A549 (cell line): Measurements from ENCODE around the gene ZMIZ2. TPM values are rescaled to one million over a fixed set of nuclear protein-coding genes. Genes with fewer than 3 reads are reported as not detected.

Source experiments
- ATAC-seq, 2 experiments: fragments of 200-7000 bp in 1 of 2; fragments of >200 bp in 1 of 2; cut with Nextera tagmentation in 1 of 2; cut with Tn5 transposase in 1 of 2; 3 replicates each; pipeline versions ENCODE4 v1.8.0 to v1.9.1; 2018 to 2020; ENCODE audit warnings: mild to moderate bottlenecking in 1 of 2, moderate library complexity in 1 of 2
- CTCF ChIA-PET: fragments of 300-600 bp; sonication (Branson Sonifier 250); formaldehyde crosslinking; extraction: SDS; loops from one replicate; lab custom pipeline; 2021; ENCODE audit warnings: antibody characterized with exemption, inconsistent platforms; lab: Yijun Ruan, JAX
- POLR2A ChIA-PET: fragments of 350-600 bp; formaldehyde crosslinking; extraction: SDS; loops from one replicate; lab custom pipeline; 2021; ENCODE audit warnings: antibody characterized with exemption, inconsistent platforms; lab: Yijun Ruan, JAX
- DNase-seq, 2 experiments: peaks; one replicate each; pipeline versions ENCODE4 v3.0.0 to v3.0.0-alpha.2; 2011 to 2016; ENCODE audit warnings: low read depth in 1 of 2, low spot score in 1 of 2
- FAIRE-seq: peaks from 2 replicates; lab custom pipeline; 2011; peaks lifted over from hg19 to GRCh38; lab: Jason Lieb, UNC
- H3K27ac ChIP-seq, 2 experiments: fragments of >200 bp; sonication (Bioruptor Twin); formaldehyde crosslinking; 3 replicates each; pipeline ENCODE4 v1.5.1; 2016 to 2017
- H3K4me1 ChIP-seq: fragments of >200 bp; sonication (Bioruptor Twin); formaldehyde crosslinking; 3 replicates; pipeline ENCODE4 v1.6.1; 2016
- H3K4me2 ChIP-seq: fragments of >200 bp; sonication (Bioruptor Twin); formaldehyde crosslinking; 3 replicates; pipeline ENCODE4 v1.6.1; 2016
- H3K4me3 ChIP-seq: fragments of >200 bp; sonication (Bioruptor Twin); formaldehyde crosslinking; 3 replicates; pipeline ENCODE4 v1.5.1; 2016
- H3K9me3 ChIP-seq: fragments of >200 bp; sonication (Bioruptor Twin); formaldehyde crosslinking; 3 replicates; pipeline ENCODE4 v1.6.1; 2016
- BHLHE40 ChIP-seq: IDR thresholded peaks from 2 replicates; pipeline ENCODE4 v1.6.1; 2012; ENCODE audit warnings: low read depth, low read length, inconsistent platforms
- CBX2 ChIP-seq: fragments of 200-600 bp; sonication (generic); IDR thresholded peaks from 2 replicates; pipeline ENCODE4 v1.6.1; 2016; ENCODE audit warnings: low read depth, mild to moderate bottlenecking, borderline replicate concordance
- CBX8 ChIP-seq: fragments of 200-600 bp; sonication (generic); IDR thresholded peaks from 2 replicates; pipeline ENCODE4 v1.6.1; 2016
- CEBPB ChIP-seq, 2 experiments: fragments of >200 bp in 1 of 2; sonication (Bioruptor Twin) in 1 of 2; formaldehyde crosslinking in 1 of 2; IDR thresholded peaks; 2 replicates each; pipeline ENCODE4 v1.6.1; 2012 to 2016
- CHD2 ChIP-seq: fragments of 150-350 bp; IDR thresholded peaks from 2 replicates; pipeline ENCODE4 v1.6.1; 2014; ENCODE audit warnings: low read length; ENCODE audit not compliant: partially characterized antibody
- EHF ChIP-seq: fragments of 250-450 bp; sonication (Bioruptor Pico); IDR thresholded peaks from 2 replicates; pipeline ENCODE4 v1.5.0; 2020; ENCODE audit warnings: mild to moderate bottlenecking
- FOSL2 ChIP-seq, 2 experiments: fragments of 450-650 bp in 1 of 2; fragments of >200 bp in 1 of 2; sonication (Bioruptor Twin) in 1 of 2; formaldehyde crosslinking; IDR thresholded peaks; 2 replicates each; pipeline versions ENCODE4 v1.5.0 to v1.6.1; 2016 to 2020; ENCODE audit warnings: mild to moderate bottlenecking in 1 of 2, moderate library complexity in 1 of 2
- HEYL ChIP-seq: fragments of 250-450 bp; sonication (Bioruptor Pico); IDR thresholded peaks from 2 replicates; pipeline ENCODE4 v1.8.0; 2021; ENCODE audit warnings: mild to moderate bottlenecking, moderate library complexity
- HMGXB4 ChIP-seq: fragments of 250-450 bp; sonication (Bioruptor Pico); IDR thresholded peaks from 2 replicates; pipeline ENCODE4 v1.5.0; 2021; ENCODE audit warnings: mild to moderate bottlenecking, moderate library complexity, borderline replicate concordance
- HOXB5 ChIP-seq: fragments of 250-450 bp; sonication (Bioruptor Pico); IDR thresholded peaks from 2 replicates; pipeline ENCODE4 v1.5.0; 2020; ENCODE audit warnings: mild to moderate bottlenecking, moderate library complexity
- JUNB ChIP-seq: fragments of >200 bp; sonication (Bioruptor Twin); formaldehyde crosslinking; IDR thresholded peaks from 2 replicates; pipeline ENCODE4 v1.6.1; 2016
- KDM5A ChIP-seq: fragments of 200-600 bp; sonication (generic); IDR thresholded peaks from 2 replicates; pipeline ENCODE4 v1.6.1; 2016; ENCODE audit warnings: antibody characterized with exemption, mild to moderate bottlenecking
- MAFK ChIP-seq: fragments of 450-650 bp; IDR thresholded peaks from 2 replicates; pipeline ENCODE4 v1.6.1; 2014; ENCODE audit not compliant: partially characterized antibody
- NPAS2 ChIP-seq: fragments of 250-450 bp; sonication (Bioruptor Pico); IDR thresholded peaks from 2 replicates; pipeline ENCODE4 v1.8.0; 2022; ENCODE audit warnings: mild to moderate bottlenecking, moderate library complexity, borderline replicate concordance
- PHF8 ChIP-seq: fragments of 200-600 bp; sonication (generic); IDR thresholded peaks from 2 replicates; pipeline ENCODE4 v1.6.1; 2016; ENCODE audit warnings: low read depth, mild to moderate bottlenecking, antibody characterized with exemption, moderate library complexity, borderline replicate concordance
- POLR2A ChIP-seq: IDR thresholded peaks from 2 replicates; pipeline ENCODE4 v1.6.1; 2012; ENCODE audit warnings: mild to moderate bottlenecking, low read length
- POLR2AphosphoS2 ChIP-seq: conservative IDR thresholded peaks from 2 replicates; pipeline ENCODE4 v1.6.1; 2012; ENCODE audit warnings: low read length, improper control_type of control experiment, inconsistent platforms
- RAD21 ChIP-seq, 2 experiments: fragments of >200 bp in 1 of 2; sonication (Bioruptor Twin) in 1 of 2; formaldehyde crosslinking in 1 of 2; IDR thresholded peaks in 1 of 2; conservative IDR thresholded peaks in 1 of 2; 2 replicates in 1 of 2; 3 replicates in 1 of 2; pipeline ENCODE4 v1.6.1; 2012 to 2018; ENCODE audit warnings: inconsistent platforms in 1 of 2
- RARB ChIP-seq: fragments of 250-450 bp; sonication (Bioruptor Pico); IDR thresholded peaks from 2 replicates; pipeline ENCODE4 v1.8.0; 2021; ENCODE audit warnings: mild to moderate bottlenecking, moderate library complexity
- RNF2 ChIP-seq: fragments of 200-600 bp; sonication (generic); IDR thresholded peaks from 2 replicates; pipeline ENCODE4 v1.6.1; 2016; ENCODE audit warnings: low read depth, mild to moderate bottlenecking, antibody characterized with exemption, moderate library complexity, borderline replicate concordance
- SMC3 ChIP-seq: fragments of >200 bp; sonication (Bioruptor Twin); formaldehyde crosslinking; IDR thresholded peaks from 3 replicates; pipeline ENCODE4 v1.6.1; 2018; ENCODE audit warnings: inconsistent platforms
- SREBF2 ChIP-seq: fragments of 450-650 bp; IDR thresholded peaks from 2 replicates; pipeline ENCODE4 v1.6.1; 2014; ENCODE audit warnings: mild to moderate bottlenecking, moderate library complexity
- ZC3H11A ChIP-seq: fragments of 450-650 bp; IDR thresholded peaks from 2 replicates; pipeline ENCODE4 v1.6.1; 2014; ENCODE audit warnings: antibody characterized with exemption, mild to moderate bottlenecking
- ZNF302 ChIP-seq: fragments of 250-450 bp; sonication (Bioruptor Pico); IDR thresholded peaks from 2 replicates; pipeline ENCODE4 v1.9.0; 2021; ENCODE audit warnings: inconsistent platforms, mild to moderate bottlenecking, moderate library complexity
- ZSCAN20 ChIP-seq: fragments of 250-450 bp; sonication (Bioruptor Pico); IDR thresholded peaks from 2 replicates; pipeline ENCODE4 v1.8.0; 2022; ENCODE audit warnings: mild to moderate bottlenecking, moderate library complexity
- WGBS: methylation state at CpG from one replicate; pipeline ENCODE4 v1.1.6; 2017; ENCODE audit errors: missing lambda C conversion rate; 5-methylcytosine and 5-hydroxymethylcytosine counted together
- polyA plus RNA-seq, 4 experiments: library from polyadenylated mRNA; depleted of rRNA in 3 of 4; stranded (reverse); fragments of >200 nt; fragmentation: RNase III in 1 of 4; extraction: RNeasy Plus Mini Kit Qiagen cat#74134 plus additional on column Dnase treatment in 1 of 4; gene quantifications; 2 replicates in 3 of 4; 3 replicates in 1 of 4; pipeline ENCODE4 v1.2.3, GENCODE V29; 2011 to 2017

ZMIZ2 gene
- polyA plus RNA-seq, 2 of the 4 experiments (the other 2 are of a cell fraction) = 4.3 to 21.7 TPM

- WGBS = 90% methylated on average over 2 of the region's 2 CpGs
- Histone ChIP-seq H3K4me3 (peak overlapping the region; percentile 98; the same call in 1 of the 3 replicates), H3K4me1 (peaks cover 32% of the 10 kb centered on the region), H3K4me2 (peak overlapping the region; percentile 84), H3K9me3 (no peaks in the 10 kb centered on the region), H3K27ac (no peak overlapping the region; a peak in 1 of 6 replicates)
- DNase-seq (no peak), FAIRE-seq (no peak), ATAC-seq (no peak)
- ChIA-PET CTCF (interaction anchor here (1.4 to 3.5 kb wide), 4 partner anchors 14 to 162 kb away, joined by 3 to 11 read pairs (median 5); partner anchors contain the start of genes H2AZ2 and OGDH), POLR2A (interaction anchor here (1.1 to 1.9 kb wide), 3 partner anchors 97 to 144 kb away, joined by 3 to 6 read pairs (median 6); partner anchors contain the start of gene OGDH)
- no peak for TF ChIP-seq CEBPB (IDR thresholded peaks at IDR 0.05)
- TF ChIP-seq CBX8 = no peak
- TF ChIP-seq PHF8 = no peak
- no peak for TF ChIP-seq FOSL2 (IDR thresholded peaks at IDR 0.05)
- no peak for TF ChIP-seq FOSL2 (CRISPR knock-in tag; IDR thresholded peaks at IDR 0.05)
- TF ChIP-seq ZNF302 (CRISPR knock-in tag) = no peak
- no peak for TF ChIP-seq POLR2A
- TF ChIP-seq CHD2 = no peak
- TF ChIP-seq SREBF2 = no peak
- TF ChIP-seq KDM5A = no peak
- TF ChIP-seq ZSCAN20 = no peak
- TF ChIP-seq BHLHE40 = no peak
- no peak for TF ChIP-seq RAD21 (conservative IDR thresholded peaks at IDR 0.05 in 1 of 2, IDR thresholded peaks at IDR 0.05 in 1 of 2)
- no peak for TF ChIP-seq CBX2
- TF ChIP-seq HEYL = no peak
Observed at GRCh38 chr7:44749992-44750391, 1.3 kb downstream of the ZMIZ2 start.

GRCh38 chr7:44750424-44750823, 1.8 kb downstream of the ZMIZ2 start:
- DNase-seq (no peak), FAIRE-seq (no peak), ATAC-seq (no peak)
- Histone ChIP-seq H3K4me3 (no peak overlapping the region), H3K27ac (no peak overlapping the region), H3K4me1 (peaks cover 32% of the 10 kb centered on the region), H3K9me3 (no peaks in the 10 kb centered on the region), H3K4me2 (peak overlapping the region; percentile 84; the same call in 2 of the 3 replicates)
- WGBS = 87% methylated on average over 3 of the region's 3 CpGs
- TF ChIP-seq ZSCAN20 = no peak
- no peak for TF ChIP-seq ZC3H11A
- TF ChIP-seq CEBPB (IDR thresholded peaks at IDR 0.05) = no peak
- TF ChIP-seq HMGXB4 (CRISPR knock-in tag) = no peak
- no peak for TF ChIP-seq SREBF2
- TF ChIP-seq NPAS2 (CRISPR knock-in tag) = no peak
- no peak for TF ChIP-seq EHF
- TF ChIP-seq RARB (CRISPR knock-in tag) = no peak
- TF ChIP-seq RNF2 = no peak
- no peak for TF ChIP-seq SMC3
- no peak for TF ChIP-seq HOXB5 (CRISPR knock-in tag)
- no peak for TF ChIP-seq CHD2
- no peak for TF ChIP-seq POLR2AphosphoS2
- TF ChIP-seq MAFK = no peak
- TF ChIP-seq CBX2 = no peak
- TF ChIP-seq JUNB = no peak
- ChIA-PET POLR2A (interaction anchor here (1.1 to 1.9 kb wide), 2 partner anchors 98 to 110 kb away, joined by 3 to 6 read pairs; partner anchors contain the start of gene H2AZ2), CTCF (interaction anchor here (1.4 to 3.5 kb wide), 4 partner anchors 15 to 162 kb away, joined by 3 to 11 read pairs (median 5); partner anchors contain the start of genes H2AZ2 and OGDH)
